Glomerular visceral epithelial cell (primary cell): ENCODE results near the gene ADAMTSL1.

Experiments used
- DNase-seq: peaks from one replicate; pipeline ENCODE4 v3.0.0-alpha.2; 2016; ENCODE audit errors: extremely low spot score

Gene ADAMTSL1

DNA sequence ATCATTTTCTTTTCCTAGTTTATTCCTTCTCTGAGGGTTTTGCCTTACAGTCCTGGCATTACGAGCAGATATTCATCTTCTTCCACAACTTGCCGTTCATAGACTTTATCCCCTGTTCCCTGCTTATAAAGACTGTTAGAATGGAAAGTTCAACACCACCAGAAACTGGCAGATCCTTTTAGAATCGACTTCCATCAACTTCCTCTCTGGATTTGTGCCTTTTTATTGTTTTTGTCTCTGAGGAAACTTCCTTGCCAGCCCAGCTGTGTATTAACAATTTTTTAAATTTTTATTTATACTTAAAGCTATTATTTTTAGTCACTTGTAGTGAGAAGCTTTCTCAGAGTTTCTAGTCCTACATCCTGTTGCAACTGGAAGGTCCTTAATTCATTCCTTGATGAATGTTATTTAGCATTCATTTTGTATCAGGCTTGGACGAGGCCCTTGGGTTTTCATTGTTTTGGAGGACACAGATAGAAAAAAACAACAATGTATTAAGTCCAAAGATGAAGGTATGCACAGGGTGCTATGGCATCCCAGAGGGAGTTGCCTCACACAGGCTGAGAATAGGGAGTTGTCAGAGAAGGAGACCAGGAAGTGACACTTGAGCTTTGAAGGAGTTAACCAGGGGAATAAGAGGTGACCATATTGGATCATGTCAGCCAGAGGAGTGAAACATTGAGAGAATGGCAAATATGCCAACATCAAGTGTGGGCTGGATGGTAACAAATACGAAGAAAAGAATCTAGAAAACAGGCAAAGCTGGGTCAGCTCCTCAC is 81.3 kb downstream of the ADAMTSL1 start:
- DNase-seq = no peak

DNA sequence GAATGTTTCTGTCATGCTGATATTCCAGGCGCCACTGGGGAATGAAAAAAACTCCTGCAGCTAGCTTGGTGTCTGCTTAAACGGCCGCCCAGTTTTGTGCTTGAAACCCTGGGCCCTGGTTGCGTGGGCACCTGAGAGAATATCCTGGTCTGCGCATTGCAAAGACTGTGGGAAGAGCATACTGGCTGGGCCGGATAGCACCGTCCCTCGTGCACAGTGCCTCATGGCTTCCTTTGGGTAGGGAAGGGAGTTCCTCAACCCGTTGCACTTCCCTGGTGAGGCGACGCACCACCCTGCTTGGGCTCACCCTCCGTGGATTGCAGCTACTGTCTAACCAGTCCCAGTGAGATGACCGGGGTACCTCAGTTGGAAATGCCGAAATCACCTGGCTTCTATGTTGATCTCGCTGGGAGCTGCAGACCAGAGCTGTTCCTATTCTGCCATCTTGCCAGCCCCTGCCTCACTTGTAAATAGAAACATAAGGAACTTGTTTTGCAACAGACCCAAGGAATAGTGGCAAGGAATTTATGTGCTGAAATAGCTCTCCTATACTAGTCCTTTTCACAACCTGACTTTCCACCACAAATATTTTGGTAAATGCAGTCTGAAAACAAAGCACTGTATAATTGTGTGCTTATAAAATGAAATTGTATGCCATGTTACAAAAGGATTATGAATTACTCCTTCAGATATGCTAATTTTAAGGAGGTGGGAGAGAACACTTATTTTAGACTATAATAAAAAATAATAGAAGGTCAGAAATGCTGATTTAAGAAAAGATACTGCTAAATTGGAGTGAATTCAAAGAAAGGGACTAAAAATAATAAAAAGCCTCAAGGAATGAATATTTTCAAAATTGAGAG is 90.3 kb downstream of the ADAMTSL1 start:
- DNase-seq = no peak

DNA sequence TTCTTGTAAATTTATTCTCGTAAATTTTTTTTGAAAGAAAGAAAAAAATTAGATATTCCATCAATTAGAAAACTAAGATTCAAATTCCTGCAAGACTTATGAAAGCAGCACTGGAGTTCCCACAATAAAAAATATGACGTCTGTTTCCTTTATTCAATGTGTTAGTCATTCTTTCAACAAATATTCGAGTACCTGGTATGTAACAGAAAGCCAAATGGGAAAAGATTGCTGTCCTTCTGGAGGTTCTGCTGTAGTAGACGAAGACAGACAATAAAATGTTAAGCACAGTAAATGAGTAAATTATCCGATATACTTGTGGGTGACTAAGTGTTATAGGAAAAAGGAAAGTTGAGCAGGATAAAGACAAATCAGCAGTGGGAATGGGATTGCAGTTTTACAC is 92.2 kb downstream of the ADAMTSL1 start:
- peak; percentile 11 for DNase-seq

DNA sequence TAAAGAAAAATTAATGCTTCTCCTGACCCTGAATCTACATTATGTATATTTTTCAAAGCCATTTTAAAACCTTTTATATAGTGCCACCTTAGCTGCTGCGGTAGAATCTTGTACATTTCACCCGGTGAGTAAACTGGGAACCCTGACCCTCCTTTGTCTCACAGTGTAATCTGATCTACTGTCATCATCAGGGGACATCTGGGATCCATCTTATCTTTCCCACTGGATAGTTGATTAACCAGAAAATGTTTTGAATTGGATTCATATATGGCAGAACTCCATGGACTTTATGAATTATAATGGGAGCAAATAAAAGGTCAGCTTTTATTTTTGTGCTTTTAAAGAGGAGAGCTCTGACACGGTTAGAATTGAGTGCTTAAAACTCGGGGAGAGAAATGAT is 95.0 kb downstream of the ADAMTSL1 start:
- DNase-seq = no peak

DNA sequence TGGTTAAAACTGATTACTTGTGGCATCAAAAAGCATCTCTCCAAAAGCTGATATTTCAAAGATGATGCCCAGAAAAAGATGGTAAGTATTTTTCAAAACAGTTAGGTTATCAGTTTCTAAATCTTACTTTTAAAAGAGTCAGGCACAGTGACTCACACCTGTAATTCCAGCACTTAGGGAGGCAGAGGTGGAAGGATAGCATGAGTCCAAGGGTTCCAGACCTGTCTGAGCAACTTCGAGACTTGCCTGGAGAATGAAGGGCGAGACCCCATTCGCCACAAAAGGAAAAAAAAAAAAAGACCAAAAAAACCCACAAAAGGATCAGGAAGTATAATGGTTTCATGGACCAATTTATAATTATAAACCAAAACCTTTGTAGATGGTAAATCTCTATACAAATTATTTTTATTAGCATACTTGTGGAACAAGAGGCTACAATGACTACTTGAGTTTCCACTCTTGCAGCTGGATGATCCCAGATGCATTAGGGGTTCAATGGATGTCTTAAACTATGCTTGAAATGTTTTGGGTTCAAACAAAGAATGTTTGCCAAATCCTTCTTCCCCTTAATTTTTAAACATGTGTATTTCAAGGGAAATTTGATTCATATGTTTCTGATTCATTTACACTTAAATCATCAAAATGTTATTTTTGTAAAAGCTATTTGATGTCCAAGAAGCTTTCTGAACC is 96.1 kb downstream of the ADAMTSL1 start:
- DNase-seq = no peak

DNA sequence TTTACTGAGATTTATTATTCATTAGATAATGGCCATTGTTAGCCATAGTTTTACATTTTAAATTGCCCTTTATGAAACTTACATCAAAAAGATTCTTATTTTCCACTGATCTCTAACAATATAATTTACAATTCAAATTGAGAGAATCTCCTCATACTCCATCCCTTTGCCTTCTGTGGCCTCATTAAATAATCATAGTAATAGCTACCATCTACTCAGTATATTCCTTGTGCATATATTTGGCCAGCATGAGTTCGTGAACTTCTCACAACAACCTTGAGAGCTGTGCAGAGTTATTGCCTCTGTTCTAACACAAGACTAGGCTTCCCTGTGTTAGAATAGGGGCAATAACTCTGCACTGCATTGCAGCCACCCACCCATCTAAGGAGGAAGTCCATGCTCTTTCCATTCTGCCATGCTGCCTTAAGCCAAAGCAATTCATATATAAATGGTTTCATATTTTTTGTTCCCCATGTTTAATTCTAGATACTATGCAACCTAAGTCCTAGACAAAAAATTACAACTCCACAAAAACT is 99.1 kb downstream of the ADAMTSL1 start:
- no peak for DNase-seq

DNA sequence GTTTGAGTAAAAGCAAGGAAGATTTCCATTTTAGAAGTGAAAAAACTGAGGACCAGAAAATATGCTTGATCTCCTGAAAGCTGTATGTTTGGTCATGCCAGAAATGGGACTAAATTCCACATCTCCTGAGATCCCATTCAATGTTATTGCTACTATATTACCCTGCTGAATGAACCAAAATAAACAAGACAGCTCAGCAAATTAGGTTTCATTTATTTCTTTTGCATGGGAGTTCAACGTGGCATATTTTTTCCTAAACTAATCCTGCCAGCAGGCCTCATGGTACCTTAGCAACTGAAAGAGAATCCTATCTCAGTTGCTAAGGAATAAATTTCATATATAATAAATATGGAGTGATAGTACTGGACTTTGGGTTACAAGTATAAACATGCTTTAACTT is 101.7 kb downstream of the ADAMTSL1 start:
- DNase-seq = no peak

DNA sequence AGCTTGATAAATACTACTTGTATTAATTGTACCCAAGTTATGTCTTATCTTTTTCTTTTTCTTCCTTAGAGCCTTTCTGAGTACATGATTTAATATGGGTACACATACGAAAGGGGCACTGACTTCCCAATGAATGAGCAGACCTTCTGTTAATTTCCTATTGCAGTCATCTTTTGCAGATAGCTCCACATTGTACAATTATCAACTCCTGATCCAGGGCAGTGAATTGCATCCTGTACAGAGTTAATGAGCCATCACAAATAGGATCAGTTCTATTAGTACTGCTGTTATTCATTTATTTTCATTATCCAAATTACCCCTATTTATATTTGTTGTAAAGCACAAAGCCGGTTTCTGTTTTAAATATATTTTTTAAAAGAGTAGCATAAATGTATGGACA is 105.6 kb downstream of the ADAMTSL1 start:
- no peak for DNase-seq

DNA sequence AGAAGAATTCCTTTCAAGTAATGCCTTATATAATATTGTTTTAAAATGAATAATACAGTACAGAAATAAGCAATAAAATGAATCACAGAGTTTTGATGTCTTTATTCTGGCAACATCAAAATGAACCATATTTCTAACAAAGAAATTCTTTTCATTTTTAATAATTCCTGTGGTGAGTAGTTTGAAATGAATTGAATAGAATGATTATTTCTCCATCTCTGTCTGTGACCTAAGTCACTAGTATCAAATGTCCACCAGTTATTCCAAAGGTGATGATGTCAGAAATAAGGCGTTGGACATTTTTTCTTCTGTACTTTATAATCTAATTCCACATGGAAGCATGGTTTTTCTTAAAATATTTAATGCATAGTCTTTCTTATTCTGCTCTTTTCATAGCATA is 106.2 kb downstream of the ADAMTSL1 start:
- DNase-seq = no peak

DNA sequence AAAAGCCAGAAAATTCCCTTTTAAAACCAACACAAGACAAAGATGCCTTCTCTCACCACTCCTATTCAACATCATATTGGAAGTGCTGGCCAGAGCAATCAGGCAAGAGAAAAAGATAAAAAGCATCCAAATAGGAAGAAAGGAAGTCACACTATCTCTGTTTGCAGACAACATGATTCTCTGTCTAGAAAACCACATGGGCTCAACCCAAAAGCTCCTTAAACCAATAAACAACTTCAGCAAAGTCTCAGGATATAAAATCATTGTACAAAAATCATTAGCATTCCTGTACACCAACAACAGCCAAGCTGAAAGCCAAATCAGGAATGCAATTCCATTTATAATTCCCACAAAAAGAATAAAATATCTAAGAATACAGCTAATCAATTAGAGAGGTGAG is 112.0 kb downstream of the ADAMTSL1 start:
- no peak for DNase-seq

DNA sequence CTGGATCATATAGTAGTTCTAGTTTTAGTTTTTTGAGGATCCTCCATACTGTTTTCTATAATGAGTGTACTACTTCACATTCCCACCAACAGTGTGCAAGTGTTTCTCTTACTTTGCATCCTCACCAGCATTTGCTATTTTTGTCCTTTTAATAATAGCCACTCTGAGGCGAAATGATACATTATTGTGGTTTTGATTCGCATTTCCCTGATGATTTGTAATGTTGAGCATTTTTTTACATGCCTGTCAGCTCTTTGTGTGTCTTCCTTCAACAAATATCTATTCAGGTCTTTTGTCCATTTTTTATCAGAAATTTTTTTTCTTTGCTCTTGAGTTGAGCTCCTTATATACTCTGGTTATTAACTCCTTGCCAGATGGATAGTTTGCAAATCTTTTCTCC is 114.0 kb downstream of the ADAMTSL1 start:
- no peak for DNase-seq

DNA sequence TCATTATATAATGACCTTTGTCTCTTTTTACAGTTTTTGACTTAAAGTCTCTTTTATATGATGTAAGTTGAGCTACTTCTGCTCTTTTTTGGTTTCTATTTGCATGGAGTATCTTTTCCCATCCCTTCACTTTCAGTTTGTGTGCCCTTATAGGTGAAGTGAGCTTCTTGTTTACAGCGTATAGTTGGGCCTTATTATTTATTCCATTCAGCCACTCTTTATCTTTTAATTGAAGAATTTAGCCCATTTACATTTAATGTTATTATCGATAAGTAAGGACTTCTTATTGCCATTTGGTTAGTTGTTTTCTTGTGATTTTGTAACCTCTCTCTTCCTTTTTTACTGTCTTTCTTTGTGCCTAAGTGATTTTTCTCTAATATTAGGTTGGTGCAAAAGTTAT is 117.3 kb downstream of the ADAMTSL1 start:
- no peak for DNase-seq

DNA sequence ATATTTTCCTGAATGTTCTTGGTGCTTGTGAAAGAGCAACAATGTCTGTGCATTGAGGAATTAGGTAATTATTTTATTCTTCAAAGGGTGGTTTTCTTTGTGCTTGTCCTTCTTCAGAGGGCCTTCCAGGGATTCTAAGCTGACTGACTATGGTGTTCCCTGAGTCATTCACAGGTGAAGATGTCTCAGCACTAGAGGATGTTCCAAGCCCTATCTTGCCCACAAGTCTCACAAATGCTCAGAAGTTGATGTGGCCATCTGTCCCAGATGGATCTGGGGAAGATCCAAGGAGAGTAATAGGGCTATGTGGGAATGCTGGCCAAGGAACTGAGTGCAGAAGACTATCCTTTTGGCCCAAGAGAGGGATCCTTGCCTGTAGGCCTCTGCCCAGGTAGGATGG is 120.9 kb downstream of the ADAMTSL1 start:
- DNase-seq = no peak

DNA sequence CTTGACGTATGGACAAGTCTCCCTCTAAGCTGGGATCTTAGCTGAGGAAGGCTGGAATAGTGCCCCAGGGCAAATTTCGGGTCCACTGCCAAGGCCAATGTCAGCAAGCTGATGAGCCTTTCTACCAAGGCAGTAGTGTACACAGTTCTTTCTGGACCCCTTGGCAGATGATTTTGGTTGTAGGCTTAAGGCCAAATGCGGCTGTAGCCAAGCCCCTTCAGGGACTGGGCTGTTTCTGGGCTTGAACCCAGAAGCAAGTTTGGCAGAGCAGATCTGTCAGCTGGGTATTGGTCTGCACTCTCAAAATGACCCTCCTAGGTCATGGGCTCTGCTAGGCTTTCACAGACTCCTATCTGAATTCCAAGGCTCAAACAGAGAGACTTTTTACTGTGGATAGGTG is 121.6 kb downstream of the ADAMTSL1 start:
- DNase-seq = no peak

DNA sequence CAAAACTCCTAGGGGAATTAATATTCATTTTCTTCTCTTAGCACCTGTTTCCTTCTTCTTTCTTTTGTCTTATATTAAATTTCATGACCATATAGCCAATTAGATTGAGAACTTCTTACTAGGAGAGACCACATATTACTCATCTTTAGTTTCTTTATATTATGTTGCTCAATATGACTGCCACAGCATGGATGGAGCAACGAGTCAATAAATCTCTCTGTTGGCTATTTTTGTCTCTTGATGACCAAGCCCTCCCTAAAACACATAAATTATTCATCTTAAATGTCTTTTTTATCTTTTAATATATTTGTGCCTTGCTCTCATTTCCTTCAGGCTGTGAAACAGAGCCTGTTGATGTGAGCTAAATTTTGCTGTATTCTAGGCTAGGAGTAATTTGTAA is 123.0 kb downstream of the ADAMTSL1 start:
- DNase-seq = no peak

DNA sequence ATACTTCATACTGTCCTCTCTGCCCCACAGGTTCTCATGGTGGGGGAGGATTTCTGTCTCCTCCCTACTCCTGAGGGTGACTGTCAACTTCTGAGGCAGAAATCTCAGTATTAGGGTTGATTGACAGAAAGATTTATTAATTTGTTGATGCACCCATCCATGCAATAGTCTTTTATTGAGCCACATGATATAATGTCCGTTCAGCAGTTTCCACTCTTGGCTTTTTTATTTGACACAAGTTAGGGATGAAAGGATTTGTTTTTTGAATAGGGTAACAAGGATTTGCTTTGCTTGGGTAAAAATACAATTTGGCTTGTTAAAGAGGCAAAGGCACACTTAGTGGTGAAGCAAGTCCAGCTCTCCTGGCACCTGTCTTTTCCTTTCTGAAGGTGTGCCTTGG is 125.0 kb downstream of the ADAMTSL1 start:
- no peak for DNase-seq

DNA sequence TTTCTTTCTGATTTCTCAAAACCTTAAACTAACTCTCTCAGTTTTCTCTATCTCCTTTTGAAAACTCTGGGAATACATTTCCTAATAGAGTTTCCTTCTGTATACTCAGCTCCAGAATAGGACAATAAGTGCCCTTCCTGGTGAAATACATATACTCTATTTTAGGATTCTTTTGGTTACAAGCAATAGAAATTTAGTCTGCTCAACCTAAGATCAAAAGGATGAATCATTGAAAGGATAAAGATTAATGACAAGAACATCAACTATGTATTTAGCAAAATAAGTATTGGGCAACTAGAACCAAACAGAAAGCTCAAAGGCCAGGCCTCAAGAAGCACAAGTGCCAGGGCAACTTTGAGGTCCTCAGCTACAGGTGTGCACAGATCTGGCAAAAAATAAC is 127.1 kb downstream of the ADAMTSL1 start:
- DNase-seq = no peak

DNA sequence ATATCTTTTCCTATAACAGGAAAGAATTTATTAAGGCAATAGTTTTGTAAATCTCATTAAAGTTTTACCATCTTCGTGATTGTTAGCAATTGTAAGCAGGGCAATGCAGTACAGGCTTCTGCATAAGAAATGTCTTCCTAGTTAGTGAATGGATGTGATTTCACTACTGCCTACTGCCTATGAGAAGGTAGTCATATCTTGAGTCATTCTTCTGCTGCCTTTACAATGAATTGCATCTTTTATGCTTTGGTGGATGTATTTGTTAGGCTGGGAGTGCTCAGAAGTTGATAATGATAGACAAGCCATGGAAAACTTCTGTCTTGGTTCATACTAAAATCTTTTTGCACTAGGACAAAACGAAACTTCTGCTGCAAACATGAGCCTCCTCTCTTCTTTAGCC is 128.0 kb downstream of the ADAMTSL1 start:
- no peak for DNase-seq

DNA sequence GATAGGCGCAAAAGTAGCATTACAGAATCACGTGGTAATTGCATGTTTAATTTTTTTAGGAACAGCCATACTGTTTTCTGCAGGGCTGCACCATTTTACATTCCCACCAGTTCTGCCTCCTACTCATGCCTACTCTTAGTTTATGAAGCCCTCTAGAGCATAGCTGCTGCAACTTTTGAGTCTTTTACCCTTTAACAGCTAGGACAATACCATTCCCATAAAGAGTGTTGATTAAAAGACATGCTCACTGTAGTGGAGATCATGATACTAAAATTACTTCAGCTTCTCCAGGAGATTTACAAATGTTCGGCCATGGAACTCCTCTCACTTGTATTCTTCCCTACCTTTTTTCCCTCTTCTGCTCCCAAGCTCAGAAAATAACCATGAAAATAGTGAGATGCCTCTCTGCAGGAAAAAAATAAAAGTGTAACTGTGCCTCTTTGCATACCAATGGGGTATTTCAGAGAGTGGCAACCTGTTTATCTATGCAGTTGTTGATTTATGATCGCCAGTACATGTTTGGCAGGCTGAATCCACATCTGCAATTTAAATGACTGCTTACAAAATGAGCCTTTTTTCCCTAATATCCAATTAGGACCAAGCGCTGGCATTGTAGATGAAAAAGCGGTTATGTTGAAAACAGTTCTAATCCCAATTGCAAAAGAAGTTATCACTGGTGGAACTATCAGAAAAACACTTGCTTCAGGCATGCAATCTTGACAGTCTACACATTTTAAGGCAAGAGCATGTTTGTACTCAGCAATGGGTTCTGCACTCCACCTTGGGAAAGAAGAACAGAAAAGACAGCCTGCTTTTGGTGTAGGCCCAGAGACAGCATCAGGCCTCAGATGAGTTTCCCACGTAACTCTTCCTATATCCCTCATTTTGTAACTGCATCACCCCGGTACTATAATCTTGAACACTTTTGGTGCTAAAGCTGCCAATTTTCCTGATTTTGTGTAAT is 131.1 kb downstream of the ADAMTSL1 start:
- DNase-seq = no peak

DNA sequence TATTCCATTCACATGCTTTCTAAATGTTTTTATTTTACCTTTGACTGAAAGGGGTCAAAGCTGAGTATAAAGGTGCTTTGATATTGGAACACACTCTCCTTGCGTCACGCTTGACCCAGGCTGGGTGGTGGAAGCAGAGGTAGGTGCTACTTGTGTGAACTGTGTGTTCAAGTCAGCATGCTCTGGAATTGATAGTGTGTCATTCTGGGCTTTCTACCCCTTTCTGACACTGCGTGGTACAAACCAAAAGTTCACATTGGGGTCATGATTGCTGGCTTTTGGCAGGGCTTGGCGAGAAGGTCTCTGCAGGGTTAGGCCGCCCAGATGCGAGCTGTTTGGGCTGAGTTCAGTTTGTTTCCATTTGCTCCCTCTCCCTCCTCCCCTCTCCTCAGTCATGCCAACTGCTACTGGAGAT is 131.8 kb downstream of the ADAMTSL1 start:
- DNase-seq = no peak

DNA sequence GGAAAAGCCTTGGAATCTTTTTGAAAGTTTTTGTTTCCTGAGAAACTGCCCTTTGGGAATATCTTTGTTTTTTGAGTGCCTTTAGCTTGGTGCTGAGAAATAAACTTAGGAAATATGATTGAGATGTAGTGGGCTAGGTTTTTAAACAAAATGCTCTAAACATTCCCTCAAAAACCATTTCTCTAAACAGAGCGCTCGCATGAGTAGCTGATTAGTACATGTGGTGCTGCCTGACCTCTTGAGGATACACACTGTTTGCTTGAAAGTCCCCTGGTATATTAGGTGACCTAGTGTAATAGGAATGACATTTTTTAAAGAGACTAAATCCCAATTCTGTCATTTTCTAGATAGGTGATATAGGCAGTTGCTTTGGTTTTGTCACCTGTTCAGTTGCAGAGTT is 132.3 kb downstream of the ADAMTSL1 start:
- no peak for DNase-seq
